Activated CD4-positive, alpha-beta memory T cell treated with anti-CD3 and anti-CD28 coated beads for 36 hours (primary cell): ENCODE results near the gene RYK. TPM values are rescaled to one million over a fixed set of nuclear protein-coding genes. Genes with fewer than 3 reads are reported as not detected.
"Not testable (repeated sequence)": the region's sequence is repeated elsewhere in the genome, so short reads cannot be mapped to it uniquely, and the experiment has no call there.

Experiments used
- CTCF ChIA-PET: fragments of 350-600 bp; sonication (Branson Sonifier 250); formaldehyde crosslinking; loops from one replicate; lab custom pipeline; 2021; ENCODE audit warnings: antibody characterized with exemption, inconsistent platforms; lab: Charles Lee
- POLR2A ChIA-PET: fragments of 350-600 bp; sonication (Branson Sonifier 250); formaldehyde crosslinking; loops from one replicate; lab custom pipeline; 2021; ENCODE audit warnings: antibody characterized with exemption; lab: Charles Lee
- DNase-seq: peaks from one replicate; pipeline ENCODE4 v3.0.0-alpha.2; 2020
- H3K27ac Mint-ChIP-seq: one replicate; pipeline ENCODE4 v1.8.0; 2021; ENCODE audit warnings: mixed read lengths
- H3K27me3 Mint-ChIP-seq: one replicate; pipeline ENCODE4 v1.8.0; 2021; ENCODE audit warnings: mixed read lengths
- H3K36me3 Mint-ChIP-seq: one replicate; pipeline ENCODE4 v1.8.0; 2021; ENCODE audit warnings: mixed read lengths
- H3K4me1 Mint-ChIP-seq: one replicate; pipeline ENCODE4 v1.8.0; 2021; ENCODE audit warnings: low read depth, mixed read lengths
- H3K4me3 Mint-ChIP-seq: one replicate; pipeline ENCODE4 v1.8.0; 2021; ENCODE audit warnings: mild to moderate bottlenecking, mixed read lengths
- H3K9me3 Mint-ChIP-seq: one replicate; pipeline ENCODE4 v1.8.0; 2021; ENCODE audit warnings: mixed read lengths
- intact Hi-C: fragments of 100-400 bp; cut with micrococcal nuclease; formaldehyde crosslinking; loops from one replicate; pipeline ENCODE4 v1.15.1; 2023
- total RNA-seq, 2 experiments: library from RNA; stranded (reverse); gene quantifications; one replicate each; pipeline ENCODE4 v1.2.3, GENCODE V29; 2021

Gene RYK
- total RNA-seq, 2 experiments from 2014 or later: 16.7 to 17.6 TPM

GRCh38 chr3:134235577-134236076, 15.0 kb downstream of the RYK start:
- peaks cover 76% of the 10 kb centered on the region for H3K4me1 Mint-ChIP-seq
- no peaks in the 10 kb centered on the region for H3K36me3 Mint-ChIP-seq
- POLR2A ChIA-PET: no interaction called here
- intact Hi-C loops: loop anchor here (5.0 to 10.0 kb wide), 2 partner anchors 431 to 663 kb away; partner anchors contain the start of genes CDV3 and SRPRB
- H3K4me3 Mint-ChIP-seq: no peak overlapping the region
- no peaks in the 10 kb centered on the region for H3K27me3 Mint-ChIP-seq
- no peaks in the 10 kb centered on the region for H3K9me3 Mint-ChIP-seq
- DNase-seq: no peak
- CTCF ChIA-PET: interaction anchor here (0.9 to 4.2 kb wide), 3 partner anchors 11 to 171 kb away, joined by 3 to 29 read pairs (median 29); no protein-coding TSS in a partner anchor
- H3K27ac Mint-ChIP-seq: no peak overlapping the region

- no peak overlapping the region for H3K4me3 Mint-ChIP-seq
- peaks cover 65% of the 10 kb centered on the region for H3K4me1 Mint-ChIP-seq
- no peaks in the 10 kb centered on the region for H3K9me3 Mint-ChIP-seq
- CTCF ChIA-PET: interaction anchor here (0.9 to 2.0 kb wide), 4 partner anchors 9 to 240 kb away, joined by 3 to 19 read pairs (median 3); no protein-coding TSS in a partner anchor
- no peaks in the 10 kb centered on the region for H3K27me3 Mint-ChIP-seq
- peaks cover 2% of the 10 kb centered on the region for H3K36me3 Mint-ChIP-seq
- POLR2A ChIA-PET: no interaction called here
- DNase-seq: no peak
- intact Hi-C loops: loop anchor here (2.0 to 10.0 kb wide), 2 partner anchors 18 to 428 kb away; partner anchors contain the start of genes RYK and SRPRB
- no peak overlapping the region for H3K27ac Mint-ChIP-seq
These were observed 17.7 kb downstream of the RYK start for GRCh38 chr3:134232951-134233350.

GRCh38 chr3:134232151-134232550, 18.5 kb downstream of the RYK start:
- intact Hi-C loops: loop anchor here (2.0 to 10.0 kb wide), 2 partner anchors 19 to 427 kb away; partner anchors contain the start of genes RYK and SRPRB
- no peak overlapping the region for H3K4me3 Mint-ChIP-seq
- H3K27ac Mint-ChIP-seq: peak overlapping the region; percentile 5
- CTCF ChIA-PET: interaction anchor here (0.9 to 2.0 kb wide), 4 partner anchors 8 to 241 kb away, joined by 3 to 19 read pairs (median 3); no protein-coding TSS in a partner anchor
- H3K36me3 Mint-ChIP-seq: peaks cover 2% of the 10 kb centered on the region
- no peak for DNase-seq
- H3K4me1 Mint-ChIP-seq: peaks cover 57% of the 10 kb centered on the region
- POLR2A ChIA-PET: no interaction called here
- H3K9me3 Mint-ChIP-seq: no peaks in the 10 kb centered on the region
- no peaks in the 10 kb centered on the region for H3K27me3 Mint-ChIP-seq

GRCh38 chr3:134231131-134231530, 19.5 kb downstream of the RYK start:
- no peak for DNase-seq
- H3K36me3 Mint-ChIP-seq: peaks cover 2% of the 10 kb centered on the region
- peaks cover 51% of the 10 kb centered on the region for H3K4me1 Mint-ChIP-seq
- CTCF ChIA-PET: interaction anchor here (2.0 kb wide), 1 partner anchor 18 kb away, joined by 19 read pairs; no protein-coding TSS in a partner anchor
- H3K27ac Mint-ChIP-seq: no peak overlapping the region
- no peaks in the 10 kb centered on the region for H3K27me3 Mint-ChIP-seq
- POLR2A ChIA-PET: interaction anchor here (0.6 kb wide), 1 partner anchor 130 kb away, joined by 3 read pairs; no protein-coding TSS in a partner anchor
- intact Hi-C loops: loop anchor here (10.0 kb wide), 1 partner anchor 426 kb away; the partner anchor contains the start of gene SRPRB
- H3K9me3 Mint-ChIP-seq: no peaks in the 10 kb centered on the region
- H3K4me3 Mint-ChIP-seq: no peak overlapping the region

- peaks cover 44% of the 10 kb centered on the region for H3K4me1 Mint-ChIP-seq
- ChIA-PET POLR2A (no interaction called here), CTCF (interaction anchor here (0.9 kb wide), 1 partner anchor 16 kb away, joined by 6 read pairs; no protein-coding TSS in a partner anchor)
- no peak for DNase-seq
- intact Hi-C loops: no loop called here
- H3K9me3 Mint-ChIP-seq: no peaks in the 10 kb centered on the region
- no peaks in the 10 kb centered on the region for H3K27me3 Mint-ChIP-seq
- H3K27ac Mint-ChIP-seq: no peak overlapping the region
- H3K36me3 Mint-ChIP-seq: peaks cover 2% of the 10 kb centered on the region
- H3K4me3 Mint-ChIP-seq: no peak overlapping the region
These were observed 21.6 kb downstream of the RYK start for GRCh38 chr3:134229038-134229437.

GRCh38 chr3:134228479-134228878, 22.2 kb downstream of the RYK start:
- ChIA-PET POLR2A (no interaction called here), CTCF (interaction anchor here (0.9 kb wide), 1 partner anchor 16 kb away, joined by 6 read pairs; no protein-coding TSS in a partner anchor)
- Mint-ChIP-seq H3K27ac (no peak overlapping the region), H3K4me1 (peaks cover 50% of the 10 kb centered on the region), H3K4me3 (no peak overlapping the region), H3K9me3 (no peaks in the 10 kb centered on the region), H3K36me3 (peaks cover 2% of the 10 kb centered on the region), H3K27me3 (no peaks in the 10 kb centered on the region)
- intact Hi-C loops: no loop called here
- DNase-seq: no peak

- Mint-ChIP-seq H3K27me3 (no peaks in the 10 kb centered on the region), H3K27ac (no peak overlapping the region), H3K9me3 (no peaks in the 10 kb centered on the region), H3K36me3 (peaks cover 2% of the 10 kb centered on the region), H3K4me1 (peaks cover 51% of the 10 kb centered on the region), H3K4me3 (no peak overlapping the region)
- ChIA-PET POLR2A (no interaction called here), CTCF (no interaction called here)
- intact Hi-C loops: no loop called here
- DNase-seq: no peak
These were observed 22.6 kb downstream of the RYK start for GRCh38 chr3:134228035-134228434.

GRCh38 chr3:134224796-134225156, 25.9 kb downstream of the RYK start:
- H3K4me1 Mint-ChIP-seq: peaks cover 28% of the 10 kb centered on the region

GRCh38 chr3:134222835-134223234, 27.8 kb downstream of the RYK start:
- no peaks in the 10 kb centered on the region for H3K27me3 Mint-ChIP-seq
- no peak overlapping the region for H3K27ac Mint-ChIP-seq
- no peak overlapping the region for H3K4me3 Mint-ChIP-seq
- H3K36me3 Mint-ChIP-seq: no peaks in the 10 kb centered on the region
- CTCF ChIA-PET: interaction anchor here (0.7 to 5.6 kb wide), 5 partner anchors 10 to 335 kb away, joined by 3 to 46 read pairs (median 5); no protein-coding TSS in a partner anchor
- intact Hi-C loops: no loop called here
- peaks cover 18% of the 10 kb centered on the region for H3K4me1 Mint-ChIP-seq
- POLR2A ChIA-PET: interaction anchor here (0.7 kb wide), 1 partner anchor 303 kb away, joined by 4 read pairs; no protein-coding TSS in a partner anchor
- no peaks in the 10 kb centered on the region for H3K9me3 Mint-ChIP-seq
- no peak for DNase-seq

More at GRCh38 chr3:134224796-134225156, 25.9 kb downstream of the RYK start:
- H3K9me3 Mint-ChIP-seq, H3K36me3 Mint-ChIP-seq, H3K27me3 Mint-ChIP-seq, POLR2A ChIA-PET, DNase-seq, H3K4me3 Mint-ChIP-seq, H3K27ac Mint-ChIP-seq: not testable (repeated sequence)
- CTCF ChIA-PET: interaction anchor here (0.8 to 5.6 kb wide), 13 partner anchors 8 to 250 kb away, joined by 3 to 46 read pairs (median 5); no protein-coding TSS in a partner anchor
- intact Hi-C loops: loop anchor here (1.0 to 2.0 kb wide), 3 partner anchors 11 to 70 kb away; partner anchors contain the start of gene RYK

- POLR2A ChIA-PET: interaction anchor here (0.5 kb wide), 1 partner anchor 1620 kb away, joined by 3 read pairs; the partner anchor contains the start of gene ACKR4
- CTCF ChIA-PET: interaction anchor here (0.5 to 1.3 kb wide), 3 partner anchors 17 to 261 kb away, joined by 3 read pairs; no protein-coding TSS in a partner anchor
- Mint-ChIP-seq H3K27ac (no peak overlapping the region), H3K9me3 (no peaks in the 10 kb centered on the region), H3K4me3 (no peak overlapping the region), H3K36me3 (no peaks in the 10 kb centered on the region), H3K27me3 (no peaks in the 10 kb centered on the region), H3K4me1 (peaks cover 23% of the 10 kb centered on the region)
- intact Hi-C loops: no loop called here
- no peak for DNase-seq
These were observed 33.8 kb downstream of the RYK start for GRCh38 chr3:134216851-134217250.

GRCh38 chr3:134216191-134216764, 34.4 kb downstream of the RYK start:
- Mint-ChIP-seq H3K27me3 (no peaks in the 10 kb centered on the region), H3K27ac (no peak overlapping the region), H3K4me1 (peaks cover 23% of the 10 kb centered on the region), H3K36me3 (no peaks in the 10 kb centered on the region), H3K9me3 (no peaks in the 10 kb centered on the region), H3K4me3 (no peak overlapping the region)
- DNase-seq: no peak
- ChIA-PET CTCF (interaction anchor here (0.5 to 1.3 kb wide), 3 partner anchors 17 to 261 kb away, joined by 3 read pairs; no protein-coding TSS in a partner anchor), POLR2A (no interaction called here)
- intact Hi-C loops: no loop called here

GRCh38 chr3:134214239-134214638, 36.4 kb downstream of the RYK start:
- CTCF ChIA-PET: interaction anchor here (0.6 to 6.6 kb wide), 10 partner anchors 10 to 261 kb away, joined by 3 to 105 read pairs (median 12); no protein-coding TSS in a partner anchor
- POLR2A ChIA-PET: no interaction called here
- Mint-ChIP-seq H3K4me1 (peaks cover 23% of the 10 kb centered on the region), H3K27ac (no peak overlapping the region), H3K9me3 (no peaks in the 10 kb centered on the region), H3K4me3 (no peak overlapping the region), H3K36me3 (peaks cover 7% of the 10 kb centered on the region), H3K27me3 (no peaks in the 10 kb centered on the region)
- DNase-seq: no peak
- intact Hi-C loops: loop anchor here (5.0 kb wide), 4 partner anchors 38 to 273 kb away; partner anchors contain the start of genes ANAPC13, CEP63 and RYK
